KMS-11 (cell line): Measurements from ENCODE around the gene IL6R.
"Not testable (repeated sequence)": the region's sequence is repeated elsewhere in the genome, so short reads cannot be mapped to it uniquely, and the experiment has no call there.

Source experiments
- H2AFZ ChIP-seq: fragments of 200-600 bp; sonication (generic); 2 replicates; pipeline ENCODE4 v1.6.1; 2016; ENCODE audit warnings: antibody characterized with exemption, mixed run types, low read depth
- H3K27ac ChIP-seq: fragments of 200-600 bp; sonication (generic); 2 replicates; pipeline ENCODE4 v1.6.1; 2016; ENCODE audit warnings: mild to moderate bottlenecking, mixed run types
- H3K27me3 ChIP-seq: fragments of 200-600 bp; sonication (generic); 2 replicates; pipeline ENCODE4 v1.6.1; 2017; ENCODE audit warnings: mild to moderate bottlenecking, low read depth, mixed run types, moderate library complexity; ENCODE audit not compliant: insufficient read depth
- H3K36me3 ChIP-seq: fragments of 200-600 bp; sonication (generic); 2 replicates; pipeline ENCODE4 v1.6.1; 2017; ENCODE audit warnings: mild to moderate bottlenecking, mixed run types; ENCODE audit not compliant: insufficient read depth
- H3K4me1 ChIP-seq: fragments of 200-600 bp; sonication (generic); 2 replicates; pipeline ENCODE4 v1.6.1; 2016; ENCODE audit warnings: mild to moderate bottlenecking, low read depth, mixed run types; ENCODE audit not compliant: poor library complexity, severe bottlenecking
- H3K4me2 ChIP-seq: fragments of 200-600 bp; sonication (generic); 2 replicates; pipeline ENCODE4 v1.7.0; 2016; ENCODE audit warnings: mild to moderate bottlenecking, mixed run types
- H3K4me3 ChIP-seq: fragments of 200-600 bp; sonication (generic); IDR thresholded peaks from 2 replicates; pipeline ENCODE4 v1.6.1; 2017; ENCODE audit warnings: low read depth, low read length, mixed read lengths; ENCODE audit not compliant: insufficient read depth
- H3K79me2 ChIP-seq: fragments of 200-600 bp; sonication (generic); 2 replicates; pipeline ENCODE4 v1.6.1; 2016; ENCODE audit warnings: low read depth, mixed run types; ENCODE audit not compliant: insufficient read depth
- H3K9ac ChIP-seq: fragments of 200-600 bp; sonication (generic); 2 replicates; pipeline ENCODE4 v1.6.1; 2016; ENCODE audit warnings: mild to moderate bottlenecking, mixed run types
- H4K20me1 ChIP-seq: fragments of 200-600 bp; sonication (generic); 2 replicates; pipeline ENCODE4 v1.6.1; 2016; ENCODE audit warnings: mild to moderate bottlenecking, mixed run types; ENCODE audit not compliant: insufficient read depth
- TF ChIP-seq, protein P1 (sequence below): fragments of 200-600 bp; sonication (generic); conservative IDR thresholded peaks from 2 replicates; pipeline ENCODE4 v1.6.1; 2017; ENCODE audit warnings: low read depth, mild to moderate bottlenecking, antibody characterized with exemption, low read length, moderate library complexity, mixed read lengths

Gene IL6R

DNA sequence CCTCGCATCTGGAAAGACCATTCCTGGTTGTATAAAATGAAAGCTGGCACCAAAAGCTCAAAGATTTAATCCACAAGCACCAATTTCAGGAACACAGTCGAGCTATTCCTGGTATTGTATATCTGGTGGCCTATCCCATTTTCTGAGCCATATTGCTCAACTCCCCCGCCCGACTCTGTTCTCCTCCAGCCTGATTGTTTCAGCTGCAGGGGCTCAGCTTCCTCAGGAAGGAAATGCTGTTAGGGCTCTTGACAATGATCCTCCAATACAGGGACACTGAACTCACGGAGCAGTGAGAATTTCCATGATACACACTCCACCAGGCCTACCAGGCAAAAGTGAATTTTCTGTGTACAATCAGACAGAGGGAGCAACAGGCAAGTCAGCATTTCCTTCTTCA lies 80.0 kb downstream of the IL6R start:
- H3K36me3 ChIP-seq, result no peaks in the 10 kb centered on the region
- H3K4me3 ChIP-seq, result no peak overlapping the region
- no peaks in the 10 kb centered on the region for H3K79me2 ChIP-seq
- H3K27me3 ChIP-seq, result no peaks in the 10 kb centered on the region
- no peak overlapping the region for H3K9ac ChIP-seq
- H4K20me1 ChIP-seq, result no peaks in the 10 kb centered on the region
- no peak overlapping the region for H3K4me2 ChIP-seq
- peaks cover 19% of the 10 kb centered on the region for H3K4me1 ChIP-seq
- no peak overlapping the region for H2AFZ ChIP-seq
- TF ChIP-seq, protein P1, sequence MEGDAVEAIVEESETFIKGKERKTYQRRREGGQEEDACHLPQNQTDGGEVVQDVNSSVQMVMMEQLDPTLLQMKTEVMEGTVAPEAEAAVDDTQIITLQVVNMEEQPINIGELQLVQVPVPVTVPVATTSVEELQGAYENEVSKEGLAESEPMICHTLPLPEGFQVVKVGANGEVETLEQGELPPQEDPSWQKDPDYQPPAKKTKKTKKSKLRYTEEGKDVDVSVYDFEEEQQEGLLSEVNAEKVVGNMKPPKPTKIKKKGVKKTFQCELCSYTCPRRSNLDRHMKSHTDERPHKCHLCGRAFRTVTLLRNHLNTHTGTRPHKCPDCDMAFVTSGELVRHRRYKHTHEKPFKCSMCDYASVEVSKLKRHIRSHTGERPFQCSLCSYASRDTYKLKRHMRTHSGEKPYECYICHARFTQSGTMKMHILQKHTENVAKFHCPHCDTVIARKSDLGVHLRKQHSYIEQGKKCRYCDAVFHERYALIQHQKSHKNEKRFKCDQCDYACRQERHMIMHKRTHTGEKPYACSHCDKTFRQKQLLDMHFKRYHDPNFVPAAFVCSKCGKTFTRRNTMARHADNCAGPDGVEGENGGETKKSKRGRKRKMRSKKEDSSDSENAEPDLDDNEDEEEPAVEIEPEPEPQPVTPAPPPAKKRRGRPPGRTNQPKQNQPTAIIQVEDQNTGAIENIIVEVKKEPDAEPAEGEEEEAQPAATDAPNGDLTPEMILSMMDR, result no peak
- H3K27ac ChIP-seq, result no peak overlapping the region

DNA sequence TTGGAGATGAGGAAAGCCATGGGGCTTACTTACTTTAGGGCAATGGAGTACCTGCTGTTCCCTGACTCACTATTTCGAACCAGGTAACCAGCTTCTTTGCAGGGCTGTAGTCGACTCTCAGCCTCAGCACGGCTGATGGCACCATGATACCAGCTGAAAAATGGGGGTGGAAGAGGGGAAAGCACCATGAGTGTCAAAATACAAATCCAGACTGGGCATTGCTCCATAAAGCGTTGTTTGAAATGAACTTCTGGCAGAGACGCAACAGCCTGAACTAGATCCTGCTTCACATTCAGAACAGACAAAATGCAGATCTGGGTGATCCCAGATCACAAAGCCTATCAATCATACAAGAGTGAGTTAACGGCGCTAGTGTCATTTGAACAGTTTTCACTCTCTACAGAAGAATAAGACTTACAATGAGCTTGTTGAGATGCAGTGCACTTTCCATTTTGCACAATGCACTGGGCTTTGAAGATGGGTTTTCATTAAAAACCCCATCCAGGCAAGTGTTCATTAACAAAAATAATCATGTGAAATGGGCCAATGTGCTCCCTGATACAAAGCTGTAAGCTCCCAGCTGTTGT lies 80.9 kb downstream of the IL6R start:
- H3K36me3 ChIP-seq, result no peaks in the 10 kb centered on the region
- no peak overlapping the region for H3K9ac ChIP-seq
- H3K27me3 ChIP-seq, result no peaks in the 10 kb centered on the region
- H3K4me3 ChIP-seq, result no peak overlapping the region
- TF ChIP-seq, protein P1, result no peak
- H3K4me1 ChIP-seq, result peaks cover 10% of the 10 kb centered on the region
- no peak overlapping the region for H3K4me2 ChIP-seq
- H2AFZ ChIP-seq, result no peak overlapping the region
- H3K27ac ChIP-seq, result no peak overlapping the region
- H3K79me2 ChIP-seq, result no peaks in the 10 kb centered on the region
- no peaks in the 10 kb centered on the region for H4K20me1 ChIP-seq

DNA sequence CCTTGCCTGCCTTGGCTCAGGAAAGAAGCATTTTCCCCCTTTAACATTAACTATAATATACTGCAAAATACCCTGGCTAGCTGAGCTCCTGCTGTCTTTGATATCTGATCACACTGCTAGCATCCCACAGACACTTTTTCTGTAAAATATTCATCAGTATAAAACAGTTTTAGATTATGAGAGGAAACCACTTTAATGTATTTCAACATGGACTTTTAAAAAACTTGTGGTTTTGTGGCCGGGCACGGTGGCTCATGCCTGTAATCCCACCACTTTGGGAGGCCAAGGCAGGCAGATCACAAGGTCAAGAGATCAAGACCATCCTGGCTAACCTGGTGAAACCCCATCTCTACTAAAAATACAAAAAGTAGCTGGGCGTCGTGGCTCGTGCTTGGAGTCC lies 81.6 kb downstream of the IL6R start:
- not testable (repeated sequence) for H3K9ac ChIP-seq, H3K4me3 ChIP-seq, H2AFZ ChIP-seq, H4K20me1 ChIP-seq, H3K4me1 ChIP-seq, H3K79me2 ChIP-seq, H3K27me3 ChIP-seq, H3K4me2 ChIP-seq, H3K27ac ChIP-seq, H3K36me3 ChIP-seq

DNA sequence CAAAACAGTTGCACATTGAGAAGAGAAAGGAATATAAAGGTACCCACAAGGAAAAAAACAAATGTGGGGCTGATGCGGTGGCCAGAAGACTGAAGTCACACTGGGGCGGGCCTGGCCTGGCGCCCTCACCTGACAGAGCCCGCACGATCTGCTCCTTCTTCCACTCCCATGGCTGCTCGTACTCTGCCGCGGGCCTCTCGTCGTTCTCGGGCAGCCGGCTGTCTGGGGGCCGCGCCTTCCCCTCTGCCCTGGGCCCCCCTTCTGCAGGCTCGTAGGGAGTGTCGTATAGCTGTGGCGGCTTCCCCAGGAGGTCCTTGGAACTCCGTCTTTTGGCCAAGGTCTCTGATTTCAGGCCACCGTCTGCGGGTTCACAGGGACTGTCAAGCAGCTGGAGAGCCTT lies 83.8 kb downstream of the IL6R start:
- H3K79me2 ChIP-seq, result no peaks in the 10 kb centered on the region
- no peaks in the 10 kb centered on the region for H3K36me3 ChIP-seq
- no peak overlapping the region for H2AFZ ChIP-seq
- H3K9ac ChIP-seq, result no peak overlapping the region
- TF ChIP-seq, protein P1, result no peak
- no peaks in the 10 kb centered on the region for H3K27me3 ChIP-seq
- no peak overlapping the region for H3K4me3 ChIP-seq
- H3K27ac ChIP-seq, result no peak overlapping the region
- no peak overlapping the region for H3K4me2 ChIP-seq
- no peaks in the 10 kb centered on the region for H4K20me1 ChIP-seq
- peaks cover 3% of the 10 kb centered on the region for H3K4me1 ChIP-seq

DNA sequence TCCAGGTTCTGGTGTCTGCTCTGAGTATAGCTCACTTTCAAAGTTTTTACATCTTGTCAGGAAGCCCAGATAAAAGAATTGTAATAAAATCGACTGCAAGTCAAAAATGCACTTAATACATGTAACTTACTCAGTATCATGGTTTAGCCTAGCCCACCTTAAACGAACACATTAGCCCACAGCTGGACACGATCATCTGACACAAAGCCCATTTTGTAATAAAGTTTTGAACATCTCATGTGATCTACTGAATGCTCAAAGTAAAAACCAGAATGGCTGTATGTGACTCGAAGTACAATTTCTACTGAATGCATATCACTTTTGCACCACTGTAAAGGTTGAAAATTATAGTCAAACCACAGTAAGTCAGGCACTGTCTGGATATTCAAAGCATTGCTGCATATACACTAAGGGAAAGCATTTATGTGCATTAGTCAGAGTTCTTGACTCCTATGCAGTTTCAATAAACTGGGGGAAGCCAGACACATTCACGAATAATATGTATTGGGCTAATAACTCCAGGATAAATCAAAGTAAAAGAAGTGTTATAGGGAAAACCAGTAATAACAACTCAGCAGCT lies 84.6 kb downstream of the IL6R start:
- Histone ChIP-seq H3K9ac (no peak overlapping the region), H3K27ac (no peak overlapping the region), H3K36me3 (no peaks in the 10 kb centered on the region), H3K79me2 (no peaks in the 10 kb centered on the region), H3K4me3 (no peak overlapping the region), H4K20me1 (no peaks in the 10 kb centered on the region), H2AFZ (no peak overlapping the region), H3K4me1 (peaks cover 3% of the 10 kb centered on the region), H3K4me2 (no peak overlapping the region), H3K27me3 (no peaks in the 10 kb centered on the region)
- TF ChIP-seq, protein P1, result no peak
